ENCODE data around the gene CARS1.

DNA sequence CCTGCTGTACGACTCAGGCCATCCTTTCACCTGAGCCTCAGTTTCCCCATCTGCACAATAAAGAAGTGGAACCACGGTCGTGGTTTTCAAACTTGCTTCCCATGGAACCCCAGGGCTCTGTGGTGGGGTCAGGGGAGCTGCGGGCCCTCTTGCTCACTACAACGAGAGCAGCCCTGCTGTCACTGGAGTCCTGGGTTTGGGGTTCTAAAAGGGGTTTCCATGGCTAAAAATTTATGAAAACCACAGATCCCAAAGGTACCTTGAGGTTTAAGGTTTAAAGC lies 45.4 kb upstream of the CARS1 start:
- TF ChIP-seq GABPA (IDR thresholded peaks at IDR 0.05; ENCODE audit: low read depth) (no peak), POLR2AphosphoS5 (IDR thresholded peaks at IDR 0.05; ENCODE audit: low read depth, low read length) (no peak), MXI1 (IDR thresholded peaks at IDR 0.05; ENCODE audit: low read depth, low read length) (no peak), EP300 (IDR thresholded peaks at IDR 0.05; ENCODE audit: borderline replicate concordance in 1 of 2, low read depth in 1 of 2, low read length in 1 of 2) (no peak), TAF1 (IDR thresholded peaks at IDR 0.05; ENCODE audit: borderline replicate concordance, low read depth, low read length) (no peak), TCF12 (IDR thresholded peaks at IDR 0.05) (no peak), SMC3 (IDR thresholded peaks at IDR 0.05; ENCODE audit: low read depth, low read length) (no peak)
- TF ChIP-seq, protein P1, sequence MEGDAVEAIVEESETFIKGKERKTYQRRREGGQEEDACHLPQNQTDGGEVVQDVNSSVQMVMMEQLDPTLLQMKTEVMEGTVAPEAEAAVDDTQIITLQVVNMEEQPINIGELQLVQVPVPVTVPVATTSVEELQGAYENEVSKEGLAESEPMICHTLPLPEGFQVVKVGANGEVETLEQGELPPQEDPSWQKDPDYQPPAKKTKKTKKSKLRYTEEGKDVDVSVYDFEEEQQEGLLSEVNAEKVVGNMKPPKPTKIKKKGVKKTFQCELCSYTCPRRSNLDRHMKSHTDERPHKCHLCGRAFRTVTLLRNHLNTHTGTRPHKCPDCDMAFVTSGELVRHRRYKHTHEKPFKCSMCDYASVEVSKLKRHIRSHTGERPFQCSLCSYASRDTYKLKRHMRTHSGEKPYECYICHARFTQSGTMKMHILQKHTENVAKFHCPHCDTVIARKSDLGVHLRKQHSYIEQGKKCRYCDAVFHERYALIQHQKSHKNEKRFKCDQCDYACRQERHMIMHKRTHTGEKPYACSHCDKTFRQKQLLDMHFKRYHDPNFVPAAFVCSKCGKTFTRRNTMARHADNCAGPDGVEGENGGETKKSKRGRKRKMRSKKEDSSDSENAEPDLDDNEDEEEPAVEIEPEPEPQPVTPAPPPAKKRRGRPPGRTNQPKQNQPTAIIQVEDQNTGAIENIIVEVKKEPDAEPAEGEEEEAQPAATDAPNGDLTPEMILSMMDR (IDR thresholded peaks at IDR 0.05) = no peak
- TF ChIP-seq, protein P2, sequence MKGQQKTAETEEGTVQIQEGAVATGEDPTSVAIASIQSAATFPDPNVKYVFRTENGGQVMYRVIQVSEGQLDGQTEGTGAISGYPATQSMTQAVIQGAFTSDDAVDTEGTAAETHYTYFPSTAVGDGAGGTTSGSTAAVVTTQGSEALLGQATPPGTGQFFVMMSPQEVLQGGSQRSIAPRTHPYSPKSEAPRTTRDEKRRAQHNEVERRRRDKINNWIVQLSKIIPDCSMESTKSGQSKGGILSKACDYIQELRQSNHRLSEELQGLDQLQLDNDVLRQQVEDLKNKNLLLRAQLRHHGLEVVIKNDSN (IDR thresholded peaks at IDR 0.05; ENCODE audit: borderline replicate concordance, low read depth) = no peak
- TF ChIP-seq, protein P3, sequence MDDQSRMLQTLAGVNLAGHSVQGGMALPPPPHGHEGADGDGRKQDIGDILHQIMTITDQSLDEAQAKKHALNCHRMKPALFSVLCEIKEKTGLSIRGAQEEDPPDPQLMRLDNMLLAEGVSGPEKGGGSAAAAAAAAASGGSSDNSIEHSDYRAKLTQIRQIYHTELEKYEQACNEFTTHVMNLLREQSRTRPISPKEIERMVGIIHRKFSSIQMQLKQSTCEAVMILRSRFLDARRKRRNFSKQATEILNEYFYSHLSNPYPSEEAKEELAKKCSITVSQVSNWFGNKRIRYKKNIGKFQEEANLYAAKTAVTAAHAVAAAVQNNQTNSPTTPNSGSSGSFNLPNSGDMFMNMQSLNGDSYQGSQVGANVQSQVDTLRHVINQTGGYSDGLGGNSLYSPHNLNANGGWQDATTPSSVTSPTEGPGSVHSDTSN (IDR thresholded peaks at IDR 0.05) = no peak
